Transverse colon (tissue), 4 donors: ENCODE results near the gene BAG1.

Source experiments
- CTCF ChIP-seq, 5 experiments: fragments of 200-600 bp in 3 of 5; fragments of 450-650 bp in 2 of 5; sonication (generic) in 3 of 5; IDR thresholded peaks; 1 replicate in 2 of 5; 2 replicates in 3 of 5; pipeline ENCODE4 v1.5.1; 2016 to 2017; ENCODE audit warnings: antibody characterized with exemption in 5 of 5, inconsistent platforms in 3 of 5, mild to moderate bottlenecking in 2 of 5, moderate library complexity in 1 of 5
- EP300 ChIP-seq: sonication (generic); formaldehyde crosslinking; IDR thresholded peaks from one replicate; pipeline ENCODE4 v1.6.1; 2017; ENCODE audit warnings: antibody characterized with exemption, low read depth
- POLR2A ChIP-seq: fragments of 450-650 bp; IDR thresholded peaks from one replicate; pipeline ENCODE4 v1.6.1; 2016; ENCODE audit warnings: antibody characterized with exemption, mild to moderate bottlenecking, moderate library complexity
- POLR2AphosphoS5 ChIP-seq, 3 donors: sonication (generic); formaldehyde crosslinking; IDR thresholded peaks; one replicate each; pipeline ENCODE4 v1.6.1; 2016; ENCODE audit warnings: antibody characterized with exemption in 3 of 3

- TF ChIP-seq POLR2AphosphoS5 (IDR thresholded peaks at IDR 0.05) = no peak
- TF ChIP-seq CTCF (IDR thresholded peaks at IDR 0.05) = no peak
- TF ChIP-seq EP300 = no peak
- no peak for TF ChIP-seq POLR2A
These were observed 24.6 kb downstream of the BAG1 start, which contains the start of gene SPINK4 for GRCh38 chr9:33239921-33240320.
